Stimulated activated CD8-positive, alpha-beta memory T cell treated with anti-CD3 and anti-CD28 coated beads, Interleukin-12 subunit alpha, Interleukin-12 subunit beta, amount 100 ng/mL, for 24 hours (primary cell): Measurements from ENCODE around the gene CYP1B1.
"Not testable (repeated sequence)": the region's sequence is repeated elsewhere in the genome, so short reads cannot be mapped to it uniquely, and the experiment has no call there.

ENCODE experiments used
- DNase-seq: peaks from one replicate; pipeline ENCODE4 v3.0.0-alpha.2; 2020; ENCODE audit errors: extremely low read depth

CYP1B1 gene

GRCh38 chr2:38075507-38076151 is at the start of gene CYP1B1:
Gene CYP1B1, minus strand, starts transcription at chr2:38076151. Its CDS starts 763 bp downstream, at chr2:38075388.
- DNase-seq: no peak

GRCh38 chr2:38125007-38125406 is 49.1 kb upstream of the CYP1B1 start:
- no peak for DNase-seq

- DNase-seq: no peak
Observed at GRCh38 chr2:38123911-38124310, 48.0 kb upstream of the CYP1B1 start.

GRCh38 chr2:38122344-38122743 is 46.4 kb upstream of the CYP1B1 start:
- DNase-seq: no peak

GRCh38 chr2:38121481-38121880 is 45.5 kb upstream of the CYP1B1 start:
- DNase-seq: no peak

- no peak for DNase-seq
Observed at GRCh38 chr2:38120829-38121228, 44.9 kb upstream of the CYP1B1 start.

- DNase-seq: no peak
Observed at GRCh38 chr2:38120264-38120592, 44.3 kb upstream of the CYP1B1 start.

GRCh38 chr2:38116762-38117161 is 40.8 kb upstream of the CYP1B1 start:
- no peak for DNase-seq

- peak; percentile 42 for DNase-seq
Observed at GRCh38 chr2:38115216-38116032, 39.5 kb upstream of the CYP1B1 start.

GRCh38 chr2:38113981-38114708 is 38.2 kb upstream of the CYP1B1 start:
- no peak for DNase-seq

- DNase-seq: no peak
Observed at GRCh38 chr2:38113051-38113450, 37.1 kb upstream of the CYP1B1 start.

- DNase-seq: not testable (repeated sequence)
Observed at GRCh38 chr2:38111350-38111749, 35.4 kb upstream of the CYP1B1 start.

GRCh38 chr2:38109732-38110181 is 33.8 kb upstream of the CYP1B1 start:
- no peak for DNase-seq

GRCh38 chr2:38108907-38109731 is 33.2 kb upstream of the CYP1B1 start:
- DNase-seq: no peak

GRCh38 chr2:38107738-38108410 is 31.9 kb upstream of the CYP1B1 start:
- DNase-seq: no peak

GRCh38 chr2:38106405-38107094 is 30.6 kb upstream of the CYP1B1 start:
- DNase-seq: no peak

GRCh38 chr2:38105922-38106321 is 30.0 kb upstream of the CYP1B1 start:
- no peak for DNase-seq

GRCh38 chr2:38104598-38104997 is 28.6 kb upstream of the CYP1B1 start:
- no peak for DNase-seq

GRCh38 chr2:38100328-38100727 is 24.4 kb upstream of the CYP1B1 start:
- DNase-seq: no peak
